T1000 (cell line): ENCODE measurements around the gene LAPTM4A.
"Not testable (repeated sequence)": the region's sequence is repeated elsewhere in the genome, so short reads cannot be mapped to it uniquely, and the experiment has no call there.

Experiments used
- DNase-seq: peaks from one replicate; lab custom pipeline; 2025; ENCODE audit warnings: mixed read lengths; lab: John Stamatoyannopoulos, UW

Gene LAPTM4A

DNA sequence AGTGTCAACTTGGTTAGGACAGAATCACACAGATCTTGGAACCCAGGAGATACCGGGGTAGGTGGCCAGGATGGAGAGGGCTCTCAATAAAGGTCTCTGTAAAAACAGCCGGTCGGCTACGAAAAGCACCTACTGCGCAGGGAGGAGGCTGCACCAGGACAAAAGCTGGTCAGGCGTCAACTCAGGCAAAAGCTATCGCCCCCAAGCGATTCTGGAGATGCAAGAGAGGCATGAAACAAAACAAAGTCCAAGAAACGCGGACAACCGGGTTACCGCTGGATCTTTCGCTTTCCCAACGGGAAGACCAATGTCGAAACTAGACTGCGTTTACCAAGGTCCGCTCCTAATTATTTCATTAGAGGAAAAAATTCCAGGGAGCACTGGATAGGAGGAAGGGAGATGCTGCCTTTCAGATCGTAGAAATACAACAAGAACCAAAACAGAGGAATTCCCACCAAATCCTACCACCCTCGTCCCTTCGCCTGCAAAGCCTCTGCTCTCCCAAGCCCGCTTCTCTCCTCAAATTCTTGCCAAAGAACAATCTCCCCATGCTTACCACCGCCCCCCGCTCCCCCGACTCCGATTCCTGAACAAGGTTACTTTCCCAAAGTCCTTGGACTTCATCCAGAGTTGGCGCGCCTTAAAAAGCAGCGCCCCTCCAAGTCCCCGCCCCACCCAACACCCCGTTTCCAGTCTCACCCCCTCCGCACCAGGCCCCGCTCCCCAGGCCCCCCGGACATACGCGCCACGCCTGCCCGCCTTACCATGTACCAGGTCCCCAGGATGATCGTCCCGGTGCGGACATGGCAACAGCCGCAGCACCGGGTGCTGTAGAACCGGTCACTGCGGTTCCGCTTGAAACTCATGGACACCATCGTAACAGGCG lies 539 bp downstream of the LAPTM4A start:
- DNase-seq = no peak

DNA sequence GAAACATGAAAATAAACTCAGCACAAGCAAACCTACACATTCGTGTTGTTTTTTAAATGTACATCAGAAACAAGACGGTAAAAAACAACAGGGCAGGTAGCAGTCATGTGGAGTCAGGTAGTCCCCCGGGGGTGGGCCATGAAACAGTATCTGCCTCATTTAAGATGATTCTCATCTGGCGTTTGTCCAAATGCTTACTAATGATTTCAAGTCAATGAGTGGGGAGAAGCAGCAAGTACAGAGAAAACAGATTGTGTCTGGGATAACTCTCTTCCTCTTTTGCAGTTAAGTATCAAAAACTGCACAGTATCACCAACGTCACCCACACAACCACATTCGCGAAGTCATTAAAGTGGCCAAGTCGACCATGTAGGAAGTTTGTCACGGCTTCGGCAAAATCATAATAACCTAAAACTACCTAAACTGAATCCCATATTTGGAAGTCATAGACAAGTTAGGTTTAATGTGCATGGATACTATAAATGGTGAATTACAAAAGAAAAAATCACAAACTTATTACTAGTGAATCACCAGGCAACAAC lies 1.3 kb downstream of the LAPTM4A start:
- DNase-seq = no peak

GRCh38 chr2:20049637-20050036 lies 1.8 kb downstream of the LAPTM4A start:
- no peak for DNase-seq

- no peak for DNase-seq
Observed at GRCh38 chr2:20048488-20049448, 2.7 kb downstream of the LAPTM4A start.

DNA sequence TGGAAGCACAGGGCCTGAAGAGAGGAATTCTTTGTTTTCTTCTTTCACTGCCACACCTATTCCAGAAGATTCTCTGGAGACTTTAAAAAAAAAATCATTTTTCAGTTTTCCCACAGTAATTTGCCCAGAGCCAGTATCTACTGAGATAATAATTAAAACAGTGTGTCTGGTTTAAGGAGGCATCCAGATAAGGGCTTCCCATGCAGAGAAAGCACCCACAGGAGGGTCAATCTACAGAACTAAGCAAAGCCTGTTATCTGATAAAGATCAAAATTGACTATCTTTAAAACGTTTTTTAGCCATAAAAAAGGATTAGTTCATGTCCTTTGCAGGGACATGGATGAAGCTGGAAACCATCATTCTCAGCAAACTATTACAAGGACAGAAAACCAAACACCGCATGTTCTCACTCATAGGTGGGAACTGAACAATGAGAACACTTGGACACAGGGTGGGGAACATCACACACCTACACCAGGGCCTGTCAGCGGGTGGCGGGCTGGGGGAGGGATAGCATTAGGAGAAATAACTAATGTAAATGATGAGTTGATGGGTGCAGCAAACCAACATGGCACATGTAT lies 5.6 kb downstream of the LAPTM4A start:
- not testable (repeated sequence) for DNase-seq

DNA sequence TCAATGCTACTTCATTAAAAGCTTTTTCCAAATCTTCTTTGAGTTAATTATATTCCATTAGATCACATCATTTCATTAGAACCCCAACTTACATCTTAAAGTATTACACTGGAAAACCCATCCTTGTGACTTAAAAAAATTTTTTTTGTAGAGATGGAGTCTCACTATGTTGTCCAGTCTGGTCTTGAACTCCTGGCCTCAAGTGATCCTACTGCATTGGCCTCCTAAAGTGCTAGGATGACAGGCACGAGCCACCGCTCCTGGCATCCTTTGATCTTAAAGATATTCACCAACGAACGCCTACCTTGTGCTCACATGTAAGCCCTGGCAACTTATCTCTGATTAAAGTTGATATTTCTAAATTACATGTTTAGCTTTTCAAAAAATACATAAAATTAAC lies 6.7 kb downstream of the LAPTM4A start:
- DNase-seq = no peak

- no peak for DNase-seq
Observed at GRCh38 chr2:20042531-20042930, 8.9 kb downstream of the LAPTM4A start.

GRCh38 chr2:20040489-20041172 lies 10.8 kb downstream of the LAPTM4A start:
- DNase-seq = no peak

GRCh38 chr2:20037660-20038059 lies 13.8 kb downstream of the LAPTM4A start:
- DNase-seq = no peak

- no peak for DNase-seq
Observed at GRCh38 chr2:20035955-20036666, 15.3 kb downstream of the LAPTM4A start.

GRCh38 chr2:20034821-20035220 lies 16.6 kb downstream of the LAPTM4A start:
- DNase-seq = no peak

- no peak for DNase-seq
Observed at GRCh38 chr2:20034218-20034617, 17.2 kb downstream of the LAPTM4A start.

- DNase-seq = no peak
Observed at GRCh38 chr2:20033322-20033721, 18.1 kb downstream of the LAPTM4A start.

- no peak for DNase-seq
Observed at GRCh38 chr2:20030224-20030623, 21.2 kb downstream of the LAPTM4A start.

GRCh38 chr2:20027705-20028434 lies 23.6 kb downstream of the LAPTM4A start:
- no peak for DNase-seq

DNA sequence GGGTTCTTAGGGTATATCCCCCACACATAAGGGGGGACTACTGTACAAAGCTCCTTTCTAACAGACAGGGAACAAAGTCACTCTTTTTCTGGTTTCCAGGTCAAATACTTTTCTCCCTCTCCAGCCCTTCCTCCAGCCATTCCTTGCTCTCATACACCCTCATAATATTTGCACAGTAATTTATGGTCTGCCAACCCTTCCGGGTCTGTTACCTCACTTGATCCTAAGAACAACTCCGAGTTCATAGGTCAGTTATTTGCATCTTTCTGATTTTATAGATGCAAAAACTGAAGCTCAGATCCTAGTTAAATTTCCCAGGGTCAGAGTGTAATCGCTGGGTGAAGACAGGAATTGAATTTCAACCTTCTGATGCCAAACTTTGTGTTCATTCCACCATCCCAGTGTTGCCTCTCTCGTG lies 24.2 kb downstream of the LAPTM4A start:
- no peak for DNase-seq

DNA sequence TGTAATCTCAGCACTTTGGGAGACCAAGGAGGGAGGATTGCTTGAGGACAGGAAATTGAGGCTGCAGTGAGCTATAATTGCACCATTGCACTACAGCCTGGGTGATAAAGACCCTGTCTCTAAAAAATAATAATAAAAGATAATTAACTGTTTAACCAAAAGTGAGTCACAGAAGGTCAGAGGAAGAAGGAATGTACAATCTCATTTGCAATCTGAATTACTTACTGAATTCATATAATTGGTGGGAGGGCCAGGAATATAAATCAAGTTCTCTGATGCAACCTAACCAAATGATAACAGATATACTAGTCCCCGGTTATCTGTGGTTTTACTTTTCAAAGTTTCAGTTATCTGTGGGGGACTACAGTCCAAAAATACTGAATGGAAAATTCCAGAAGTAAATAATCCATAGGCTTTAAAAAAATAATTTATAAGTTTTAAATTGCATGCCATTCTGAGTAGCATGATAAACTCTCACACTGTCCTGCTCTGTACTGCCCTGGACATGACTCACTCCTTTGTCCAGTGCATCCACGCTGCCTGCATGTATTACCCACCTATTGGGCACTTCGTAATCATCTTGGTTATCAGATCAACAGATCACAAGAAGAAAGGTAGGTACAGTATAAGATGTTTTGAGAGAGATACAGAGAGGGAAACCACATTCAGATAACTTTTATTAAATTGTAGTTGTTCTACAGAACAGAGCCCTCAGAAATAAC lies 26.2 kb downstream of the LAPTM4A start:
- DNase-seq = no peak

DNA sequence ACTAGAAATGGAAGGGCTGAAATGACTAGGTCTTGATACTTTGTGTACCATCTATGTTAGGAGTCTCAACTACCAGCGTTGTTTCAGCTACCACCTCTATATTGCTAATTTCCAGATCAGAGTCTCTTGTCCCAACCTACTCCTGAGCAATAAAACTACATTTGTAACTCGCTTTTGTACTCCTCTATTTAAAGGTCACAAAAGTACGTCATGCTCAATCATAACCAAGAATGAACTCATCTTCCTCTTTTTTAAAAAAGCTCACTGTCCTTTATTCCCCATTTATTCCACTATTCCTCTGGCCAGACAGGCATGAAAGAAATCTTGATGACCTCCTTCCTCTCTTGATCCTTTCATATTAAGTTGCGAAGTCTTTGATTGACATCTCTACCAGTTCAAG lies 27.7 kb downstream of the LAPTM4A start:
- no peak for DNase-seq

DNA sequence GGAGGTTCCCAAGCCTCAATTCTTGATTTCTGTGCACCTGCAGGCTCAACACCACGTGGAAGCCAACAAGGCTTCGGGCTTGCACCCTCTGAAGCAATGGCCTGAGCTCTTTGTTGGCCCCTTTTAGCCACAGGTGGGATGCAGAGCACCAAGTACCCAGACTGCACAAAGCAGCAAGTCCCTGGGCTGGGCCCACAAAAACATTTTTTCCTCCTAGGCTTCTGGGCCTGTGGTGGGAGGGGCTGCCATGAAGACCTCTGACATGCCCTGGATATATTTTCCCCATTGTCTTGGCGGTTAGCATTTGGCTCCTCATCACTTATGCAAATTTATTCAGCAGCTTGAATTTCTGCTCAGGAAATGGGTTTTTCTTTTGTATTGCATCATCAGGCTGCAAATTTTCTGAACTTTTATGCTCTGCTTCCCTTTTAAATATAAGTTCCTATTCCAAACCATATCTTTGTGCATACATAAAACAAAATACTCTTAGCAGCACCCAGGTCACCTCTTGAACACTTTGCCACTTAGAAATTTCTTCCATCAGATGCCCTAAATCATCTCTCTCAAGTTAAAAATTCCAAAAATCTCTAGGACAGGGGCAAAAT lies 29.9 kb downstream of the LAPTM4A start:
- DNase-seq = no peak
